GM21528 (cell line): ENCODE data around the gene SMAD3.

Experiments used
- ATAC-seq: cut with Tn5 transposase; IDR thresholded peaks from one replicate; pipeline ENCODE4 v1.9.1; 2021; ENCODE audit warnings: mild to moderate bottlenecking, moderate library complexity; ENCODE audit not compliant: unreplicated experiment, low FRiP score

The SMAD3 gene

GRCh38 chr15:67093504-67093862 lies 28.1 kb downstream of the SMAD3 start:
- no peak for ATAC-seq

- ATAC-seq, result no peak
Observed at GRCh38 chr15:67094001-67094826, 28.8 kb downstream of the SMAD3 start.

GRCh38 chr15:67095912-67096311 lies 30.5 kb downstream of the SMAD3 start:
- no peak for ATAC-seq

GRCh38 chr15:67096546-67097294 lies 31.3 kb downstream of the SMAD3 start:
- ATAC-seq, result no peak

GRCh38 chr15:67097424-67097823 lies 32.0 kb downstream of the SMAD3 start:
- no peak for ATAC-seq

GRCh38 chr15:67097930-67098740 lies 32.7 kb downstream of the SMAD3 start:
- ATAC-seq, result no peak

GRCh38 chr15:67098768-67099282 lies 33.4 kb downstream of the SMAD3 start:
- ATAC-seq, result no peak

GRCh38 chr15:67100124-67100791 lies 34.9 kb downstream of the SMAD3 start:
- no peak for ATAC-seq

GRCh38 chr15:67100801-67101581 lies 35.6 kb downstream of the SMAD3 start:
- ATAC-seq, result peak; percentile 64

GRCh38 chr15:67101911-67102598 lies 36.7 kb downstream of the SMAD3 start:
- ATAC-seq, result no peak

- ATAC-seq, result no peak
Observed at GRCh38 chr15:67102599-67102929, 37.2 kb downstream of the SMAD3 start.

GRCh38 chr15:67103021-67103420 lies 37.6 kb downstream of the SMAD3 start:
- ATAC-seq, result no peak

- ATAC-seq, result no peak
Observed at GRCh38 chr15:67103432-67103831, 38.0 kb downstream of the SMAD3 start.

- no peak for ATAC-seq
Observed at GRCh38 chr15:67103869-67104268, 38.5 kb downstream of the SMAD3 start.

GRCh38 chr15:67104510-67104909 lies 39.1 kb downstream of the SMAD3 start:
- no peak for ATAC-seq

GRCh38 chr15:67105065-67105951 lies 39.9 kb downstream of the SMAD3 start:
- ATAC-seq, result no peak

GRCh38 chr15:67105991-67106763 lies 40.8 kb downstream of the SMAD3 start:
- no peak for ATAC-seq

GRCh38 chr15:67106764-67107013 lies 41.3 kb downstream of the SMAD3 start:
- no peak for ATAC-seq
